Subcutaneous adipose tissue (tissue), 4 donors: ENCODE data around the gene DIAPH3. TPM values are rescaled to one million over a fixed set of nuclear protein-coding genes. Genes with fewer than 3 reads are reported as not detected.

ENCODE experiments used
- CTCF ChIP-seq: fragments of 450-650 bp; IDR thresholded peaks from one replicate; pipeline ENCODE4 v1.5.1; 2016; ENCODE audit warnings: low read depth, mild to moderate bottlenecking, control low read depth, antibody characterized with exemption, moderate library complexity
- total RNA-seq, 4 donors: library from RNA; depleted of rRNA; stranded (reverse); fragments of >200 nt; gene quantifications; one replicate each; pipeline ENCODE4 v1.1.0, GENCODE V29; 2016

DIAPH3 gene
- total RNA-seq, 4 donors from 2014 or later, result 0.38 to 1.5 (median 0.66) TPM; not detected in 1

DNA sequence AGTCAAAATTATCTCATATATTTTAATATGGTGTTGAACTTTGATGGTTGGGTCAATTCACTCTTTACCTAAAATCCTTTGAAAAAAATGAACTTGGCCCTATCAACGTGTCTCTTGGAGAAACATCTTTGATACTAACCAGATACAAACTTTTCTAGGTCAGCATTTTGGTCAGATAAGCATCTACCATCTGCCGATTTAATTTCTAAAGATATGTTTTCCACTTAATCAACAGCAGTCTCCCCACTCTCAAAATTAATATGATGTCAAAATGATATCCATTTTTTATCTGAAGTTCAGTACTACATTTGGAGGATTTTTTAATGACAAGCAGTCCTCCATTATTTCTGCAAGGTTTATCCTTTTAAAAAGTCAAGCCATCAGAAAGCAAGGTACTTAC, 288.8 kb downstream of the DIAPH3 start:
- TF ChIP-seq CTCF, result no peak

DNA sequence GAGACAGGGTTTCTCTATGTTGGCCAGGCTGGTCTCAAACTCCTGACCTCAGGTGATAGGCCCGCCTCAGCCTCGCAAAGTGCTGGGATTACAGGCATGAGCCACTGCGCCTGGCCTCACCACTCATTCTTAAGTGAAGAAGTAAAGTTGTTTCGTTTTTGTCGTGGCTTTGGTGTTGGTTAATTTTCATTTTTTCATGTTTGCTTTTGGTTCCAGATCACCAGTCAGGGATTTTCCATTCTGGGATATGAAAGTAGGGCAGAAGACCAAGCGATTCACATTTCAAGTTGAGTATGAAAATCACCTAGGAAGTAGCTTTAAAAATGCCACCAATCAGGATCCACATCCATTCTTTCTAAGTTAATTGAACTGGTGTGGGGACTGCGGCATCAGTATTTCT, 289.9 kb downstream of the DIAPH3 start:
- no peak for TF ChIP-seq CTCF

- TF ChIP-seq CTCF, result no peak
Measured at GRCh38 chr13:59873309-59873708, 290.4 kb downstream of the DIAPH3 start.

GRCh38 chr13:59867867-59868266, 295.9 kb downstream of the DIAPH3 start:
- no peak for TF ChIP-seq CTCF

DNA sequence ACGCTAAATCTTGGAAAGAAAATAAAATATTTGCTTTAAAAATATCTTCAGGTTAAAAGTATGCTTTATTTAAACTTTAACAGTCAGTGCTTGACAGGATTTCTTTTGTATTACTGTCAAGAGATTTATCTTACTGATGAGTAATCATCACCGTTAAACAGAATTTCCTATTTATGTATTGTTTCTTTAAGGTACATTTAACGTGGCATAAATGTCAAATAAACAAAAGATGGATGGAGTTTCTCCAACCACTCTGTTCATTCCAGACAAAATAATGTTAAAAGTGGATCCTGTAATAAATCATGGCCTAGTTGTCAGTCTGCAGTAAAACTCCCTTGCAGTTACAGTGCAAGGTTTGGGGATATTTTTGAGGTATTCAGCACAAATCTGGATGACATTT, 298.3 kb downstream of the DIAPH3 start:
- TF ChIP-seq CTCF, result no peak

DNA sequence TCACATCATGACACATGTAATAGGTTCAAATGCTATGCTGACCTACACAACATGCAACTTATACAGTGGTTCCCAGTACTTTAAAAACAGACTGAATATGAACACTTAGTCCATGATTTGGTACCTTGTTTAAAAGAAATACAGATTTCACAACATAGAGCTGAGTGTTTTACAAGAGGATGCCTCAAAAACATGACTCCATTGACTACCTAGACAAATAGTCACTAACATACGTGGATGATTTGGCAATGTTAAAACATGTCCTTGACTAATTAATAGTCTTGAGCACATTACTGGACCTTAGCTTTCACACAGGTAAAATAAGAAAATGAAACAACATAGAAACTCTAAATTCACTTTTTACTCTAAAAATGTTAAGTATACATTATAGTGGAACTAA, 300.1 kb downstream of the DIAPH3 start:
- TF ChIP-seq CTCF, result no peak

- no peak for TF ChIP-seq CTCF
Measured at GRCh38 chr13:59861676-59862075, 302.1 kb downstream of the DIAPH3 start.
